ENCODE data around the gene IL2RA.

DNA sequence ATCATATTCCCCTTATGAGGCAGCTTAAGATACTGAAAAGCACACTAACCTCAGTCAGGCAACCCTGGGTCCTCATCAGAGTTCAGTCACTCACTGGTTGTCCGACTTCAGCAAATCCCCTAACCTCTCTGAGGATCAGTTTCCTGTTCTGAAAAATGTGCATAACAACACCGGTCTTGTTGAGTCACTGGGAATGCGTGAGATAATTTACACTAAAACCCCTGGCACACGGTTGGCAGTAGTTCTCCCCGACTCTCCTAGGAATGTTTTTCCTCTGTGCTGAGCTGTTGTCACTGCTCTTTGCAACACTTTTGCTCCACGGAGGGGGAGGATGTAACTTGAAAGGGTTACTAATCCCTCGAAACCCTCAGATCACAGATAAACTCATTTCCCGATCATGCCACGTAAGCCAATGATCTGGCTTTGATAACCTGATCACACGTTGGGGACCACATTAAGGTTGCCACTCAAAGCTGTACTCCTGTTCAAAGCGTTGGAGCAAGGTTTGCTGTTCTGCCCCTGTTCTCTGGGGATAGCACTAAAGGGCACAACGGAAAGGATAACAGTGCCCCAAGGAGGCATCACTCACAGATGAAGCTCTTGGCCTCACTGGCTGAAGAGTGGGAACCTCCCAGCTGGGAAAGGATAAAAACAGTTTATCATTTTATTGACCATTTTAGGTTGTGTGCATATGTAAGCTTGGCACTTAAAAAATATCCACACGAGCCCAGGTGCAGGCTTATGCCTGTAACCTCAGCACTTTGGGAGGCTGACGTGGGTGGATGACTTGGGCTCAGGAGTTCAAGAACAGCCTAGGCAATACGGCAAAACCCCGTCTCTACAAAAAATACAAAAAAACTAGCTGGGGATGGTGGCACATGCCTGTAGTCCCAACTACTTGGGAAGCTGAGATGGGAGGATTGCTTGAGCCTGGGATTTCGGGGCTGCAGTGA, 21.6 kb upstream of the IL2RA start:
- no peak for TF ChIP-seq CTCF (IDR thresholded peaks at IDR 0.05; ENCODE audit: low read length)
- TF ChIP-seq EZH2 (IDR thresholded peaks at IDR 0.05; ENCODE audit: borderline replicate concordance, low read length) = no peak
